Measurements from ENCODE around the gene CCNJL.

Gene CCNJL

GRCh38 chr5:160291467-160291866 is 20.9 kb downstream of the CCNJL start:
- DNase-seq (ENCODE audit: low read depth, low spot score), result no peak

GRCh38 chr5:160290751-160291150 is 21.6 kb downstream of the CCNJL start:
- DNase-seq (ENCODE audit: low read depth, low spot score), result no peak

GRCh38 chr5:160289721-160290120 is 22.6 kb downstream of the CCNJL start:
- no peak for DNase-seq (ENCODE audit: low read depth, low spot score)

- no peak for DNase-seq (ENCODE audit: low read depth, low spot score)
Observed at GRCh38 chr5:160289356-160289651, 23.1 kb downstream of the CCNJL start.

- DNase-seq (ENCODE audit: low read depth, low spot score), result no peak
Observed at GRCh38 chr5:160287378-160288051, 24.8 kb downstream of the CCNJL start.

- DNase-seq (ENCODE audit: low read depth, low spot score), result no peak
Observed at GRCh38 chr5:160286947-160287346, 25.4 kb downstream of the CCNJL start.

- no peak for DNase-seq (ENCODE audit: low read depth, low spot score)
Observed at GRCh38 chr5:160285316-160285715, 27.0 kb downstream of the CCNJL start.

GRCh38 chr5:160284291-160284873 is 28.0 kb downstream of the CCNJL start:
- no peak for DNase-seq (ENCODE audit: low read depth, low spot score)

- DNase-seq (ENCODE audit: low read depth, low spot score), result no peak
Observed at GRCh38 chr5:160281275-160281674, 31.1 kb downstream of the CCNJL start.

GRCh38 chr5:160280384-160281095 is 31.8 kb downstream of the CCNJL start:
- DNase-seq (ENCODE audit: low read depth, low spot score), result no peak

- DNase-seq (ENCODE audit: low read depth, low spot score), result no peak
Observed at GRCh38 chr5:160278343-160278742, 34.0 kb downstream of the CCNJL start.

GRCh38 chr5:160274483-160274931 is 37.9 kb downstream of the CCNJL start:
- DNase-seq (ENCODE audit: low read depth, low spot score), result no peak

- DNase-seq (ENCODE audit: low read depth, low spot score), result no peak
Observed at GRCh38 chr5:160272889-160273288, 39.5 kb downstream of the CCNJL start.

- DNase-seq (ENCODE audit: low read depth, low spot score), result no peak
Observed at GRCh38 chr5:160272264-160272663, 40.1 kb downstream of the CCNJL start.

- DNase-seq (ENCODE audit: low read depth, low spot score), result no peak
Observed at GRCh38 chr5:160271836-160272235, 40.5 kb downstream of the CCNJL start.

- no peak for DNase-seq (ENCODE audit: low read depth, low spot score)
Observed at GRCh38 chr5:160271396-160271795, 41.0 kb downstream of the CCNJL start.

GRCh38 chr5:160270704-160271103 is 41.7 kb downstream of the CCNJL start:
- no peak for DNase-seq (ENCODE audit: low read depth, low spot score)

GRCh38 chr5:160269017-160269416 is 43.3 kb downstream of the CCNJL start:
- DNase-seq (ENCODE audit: low read depth, low spot score), result no peak

GRCh38 chr5:160268121-160268520 is 44.2 kb downstream of the CCNJL start:
- DNase-seq (ENCODE audit: low read depth, low spot score), result no peak

GRCh38 chr5:160266752-160267345 is 45.5 kb downstream of the CCNJL start:
- DNase-seq (ENCODE audit: low read depth, low spot score), result no peak

- DNase-seq (ENCODE audit: low read depth, low spot score), result no peak
Observed at GRCh38 chr5:160266044-160266443, 46.3 kb downstream of the CCNJL start.

GRCh38 chr5:160263326-160263855 is 49.0 kb downstream of the CCNJL start:
- no peak for DNase-seq (ENCODE audit: low read depth, low spot score)

Data from activated CD4-positive, CD25-positive, alpha-beta regulatory T cell treated with anti-CD3 and anti-CD28 coated beads, Interleukin-2, amount 50 U/mL, for 16 hours (primary cell).